Fibroblast of mammary gland (primary cell): ENCODE data around the gene BCAR3.
"Not testable (repeated sequence)": the region's sequence is repeated elsewhere in the genome, so short reads cannot be mapped to it uniquely, and the experiment has no call there.

Source experiments
- DNase-seq: peaks from one replicate; pipeline ENCODE4 v3.0.0-alpha.2; 2010; ENCODE audit warnings: low read depth
- H3K4me3 ChIP-seq: 2 replicates; pipeline ENCODE4 v1.5.1; 2011; ENCODE audit warnings: low read depth, mild to moderate bottlenecking, low read length, moderate library complexity; ENCODE audit not compliant: control insufficient read depth
- CTCF ChIP-seq: conservative IDR thresholded peaks from 2 replicates; pipeline ENCODE4 v1.5.1; 2011; ENCODE audit warnings: low read depth, low read length, inconsistent platforms; ENCODE audit not compliant: control insufficient read depth, insufficient read depth

The BCAR3 gene

GRCh38 chr1:93700532-93701469, 19.2 kb upstream of the BCAR3 start:
- no peak for TF ChIP-seq CTCF
- no peak for DNase-seq
- no peak overlapping the region for H3K4me3 ChIP-seq

- TF ChIP-seq CTCF: no peak
- H3K4me3 ChIP-seq: no peak overlapping the region
- no peak for DNase-seq
Observed at GRCh38 chr1:93699503-93700168, 18.0 kb upstream of the BCAR3 start.

- TF ChIP-seq CTCF: no peak
- H3K4me3 ChIP-seq: no peak overlapping the region
- DNase-seq: no peak
Observed at GRCh38 chr1:93699049-93699384, 17.4 kb upstream of the BCAR3 start.

- TF ChIP-seq CTCF: no peak
- no peak for DNase-seq
- H3K4me3 ChIP-seq: no peak overlapping the region
Observed at GRCh38 chr1:93698329-93699048, 16.9 kb upstream of the BCAR3 start.

GRCh38 chr1:93697566-93697965, 15.9 kb upstream of the BCAR3 start:
- DNase-seq, H3K4me3 ChIP-seq: not testable (repeated sequence)

- DNase-seq: no peak
- H3K4me3 ChIP-seq: no peak overlapping the region
- no peak for TF ChIP-seq CTCF
Observed at GRCh38 chr1:93695411-93696005, 13.9 kb upstream of the BCAR3 start.
